IgD-negative memory B cell (primary cell): Measurements from ENCODE around the gene KLHL15. TPM values are rescaled to one million over a fixed set of nuclear protein-coding genes. Genes with fewer than 3 reads are reported as not detected.
"Not testable (repeated sequence)": the region's sequence is repeated elsewhere in the genome, so short reads cannot be mapped to it uniquely, and the experiment has no call there.

Experiments used
- H3K27ac Mint-ChIP-seq, 3 donors: one replicate each; pipeline ENCODE4 v1.8.0; 2020 to 2022; ENCODE audit warnings: mild to moderate bottlenecking in 3 of 3, mixed read lengths in 3 of 3, moderate library complexity in 1 of 3
- H3K27me3 Mint-ChIP-seq: one replicate; pipeline ENCODE4 v1.8.0; 2021; ENCODE audit warnings: mixed read lengths
- H3K36me3 Mint-ChIP-seq: one replicate; pipeline ENCODE4 v1.8.0; 2020; ENCODE audit warnings: mild to moderate bottlenecking, mixed read lengths
- H3K4me1 Mint-ChIP-seq, 3 donors: one replicate each; pipeline ENCODE4 v1.8.0; 2020 to 2022; ENCODE audit warnings: mixed read lengths in 3 of 3, mild to moderate bottlenecking in 1 of 3
- H3K4me3 Mint-ChIP-seq, 4 donors: one replicate each; pipeline ENCODE4 v1.8.0; 2020 to 2022; ENCODE audit warnings: mild to moderate bottlenecking in 4 of 4, mixed read lengths in 4 of 4, moderate library complexity in 3 of 4
- H3K9me3 Mint-ChIP-seq, 3 donors: one replicate each; pipeline ENCODE4 v1.8.0; 2020 to 2021; ENCODE audit warnings: mixed read lengths in 3 of 3, mild to moderate bottlenecking in 1 of 3
- polyA plus RNA-seq: library from polyadenylated mRNA; unstranded; fragments of 300-500 nt; fragmentation: Illumina TruSeq; gene quantifications from one replicate; pipeline ENCODE4 v1.2.3, GENCODE V29; 2021

KLHL15 gene
- polyA plus RNA-seq, 1 donor from 2014 or later = 1.6 TPM

GRCh38 chrX:23993012-23993633 lies 33.9 kb downstream of the KLHL15 start:
- peaks cover 3% of the 10 kb centered on the region for H3K36me3 Mint-ChIP-seq
- no peak overlapping the region for H3K4me3 Mint-ChIP-seq
- no peaks in the 10 kb centered on the region for H3K9me3 Mint-ChIP-seq
- H3K4me1 Mint-ChIP-seq = peaks cover 0 to 2% (median 0%) of the 10 kb centered on the region in 3 donors
- no peak overlapping the region for H3K27ac Mint-ChIP-seq
- H3K27me3 Mint-ChIP-seq = peaks cover 2% of the 10 kb centered on the region

GRCh38 chrX:23992431-23992830 lies 34.6 kb downstream of the KLHL15 start:
- Mint-ChIP-seq H3K4me3 (no peak overlapping the region), H3K4me1 (peaks cover 0 to 2% (median 0%) of the 10 kb centered on the region in 3 donors), H3K9me3 (no peaks in the 10 kb centered on the region), H3K27ac (no peak overlapping the region), H3K27me3 (peaks cover 2% of the 10 kb centered on the region), H3K36me3 (peaks cover 3% of the 10 kb centered on the region)

DNA sequence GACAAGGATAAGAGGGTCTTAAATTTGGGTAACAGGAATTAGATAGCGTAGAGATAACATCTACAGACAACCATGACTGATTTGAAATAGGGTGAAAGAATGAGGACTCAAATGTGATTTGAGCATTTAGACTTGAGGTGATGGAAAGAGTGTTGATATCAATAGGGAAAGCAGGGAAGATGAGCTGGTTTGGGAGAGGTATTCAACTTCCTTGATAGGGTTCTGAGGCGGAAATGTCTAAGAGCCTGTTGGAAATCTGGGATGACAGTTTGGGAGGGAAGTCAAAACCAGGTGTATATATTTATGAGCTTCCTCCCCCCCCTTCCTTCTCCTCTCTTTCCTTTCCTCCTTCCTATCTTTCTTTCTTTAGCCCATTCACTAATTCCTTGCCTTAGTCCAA lies 36.5 kb downstream of the KLHL15 start:
- Mint-ChIP-seq H3K4me1 (peaks cover 0 to 2% (median 0%) of the 10 kb centered on the region in 3 donors), H3K27ac (no peak overlapping the region), H3K36me3 (peaks cover 3% of the 10 kb centered on the region), H3K9me3 (no peaks in the 10 kb centered on the region), H3K27me3 (peaks cover 2% of the 10 kb centered on the region), H3K4me3 (no peak overlapping the region)

DNA sequence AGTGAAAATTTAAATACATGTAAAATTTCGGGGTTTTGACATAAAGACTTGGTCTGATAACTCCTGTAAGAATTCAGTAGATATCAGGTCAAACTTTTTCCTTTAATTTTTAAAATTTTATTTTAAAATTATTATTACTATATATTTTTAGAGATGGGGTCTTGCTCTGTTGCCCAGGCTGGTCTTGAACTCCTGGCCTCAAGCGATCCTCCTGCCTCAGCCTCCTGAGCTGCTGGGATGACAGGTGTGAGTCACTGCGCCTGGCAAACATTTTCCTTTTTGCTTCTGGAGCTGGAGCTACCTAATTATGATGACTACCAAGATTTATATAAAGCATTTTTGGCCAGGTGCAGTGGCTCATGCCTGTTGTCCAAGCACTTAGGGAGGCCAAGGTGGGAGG lies 37.3 kb downstream of the KLHL15 start:
- H3K9me3 Mint-ChIP-seq = no peaks in the 10 kb centered on the region
- peaks cover 2% of the 10 kb centered on the region for H3K27me3 Mint-ChIP-seq
- no peak overlapping the region for H3K27ac Mint-ChIP-seq
- H3K36me3 Mint-ChIP-seq = peaks cover 3% of the 10 kb centered on the region
- peaks cover 0 to 2% (median 0%) of the 10 kb centered on the region in 3 donors for H3K4me1 Mint-ChIP-seq
- H3K4me3 Mint-ChIP-seq = no peak overlapping the region

GRCh38 chrX:23982891-23983290 lies 44.1 kb downstream of the KLHL15 start:
- no peak overlapping the region for H3K27ac Mint-ChIP-seq
- no peaks in the 10 kb centered on the region for H3K36me3 Mint-ChIP-seq

DNA sequence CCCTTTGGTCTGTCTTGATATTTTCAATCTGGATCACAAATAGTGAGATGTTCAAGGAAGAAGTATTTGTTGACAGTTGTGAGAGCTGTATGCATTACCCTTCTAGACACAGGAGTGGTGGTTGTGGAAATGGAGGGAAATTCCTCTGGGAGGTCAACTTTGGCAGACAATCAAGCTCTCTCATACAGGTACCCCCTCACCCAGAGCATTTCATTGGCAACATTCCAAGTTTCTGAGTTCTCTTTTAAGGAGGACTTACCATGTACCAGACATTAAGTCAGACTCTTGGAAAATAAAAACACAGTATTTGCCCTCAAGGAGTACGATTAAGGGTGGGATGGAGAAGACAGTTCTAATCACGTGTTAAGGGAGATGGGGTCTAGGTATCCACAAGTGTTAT lies 45.3 kb downstream of the KLHL15 start:
- Mint-ChIP-seq H3K9me3 (peaks cover 0 to 2% (median 0%) of the 10 kb centered on the region in 3 donors), H3K4me3 (no peak overlapping the region), H3K27ac (no peak overlapping the region), H3K36me3 (no peaks in the 10 kb centered on the region), H3K4me1 (no peaks in the 10 kb centered on the region), H3K27me3 (peaks cover 4% of the 10 kb centered on the region)

More at GRCh38 chrX:23982891-23983290, 44.1 kb downstream of the KLHL15 start:
- Mint-ChIP-seq H3K27me3 (peaks cover 4% of the 10 kb centered on the region), H3K4me3 (no peak overlapping the region), H3K9me3 (no peaks in the 10 kb centered on the region), H3K4me1 (no peaks in the 10 kb centered on the region)

- no peaks in the 10 kb centered on the region for H3K4me1 Mint-ChIP-seq
- no peak overlapping the region for H3K27ac Mint-ChIP-seq
- H3K4me3 Mint-ChIP-seq = no peak overlapping the region
- no peaks in the 10 kb centered on the region for H3K36me3 Mint-ChIP-seq
- H3K9me3 Mint-ChIP-seq = peaks cover 0 to 2% (median 0%) of the 10 kb centered on the region in 3 donors
- H3K27me3 Mint-ChIP-seq = peaks cover 4% of the 10 kb centered on the region
Measured at GRCh38 chrX:23981222-23981621, 45.8 kb downstream of the KLHL15 start.

- Mint-ChIP-seq H3K27ac (no peak overlapping the region), H3K4me1 (no peaks in the 10 kb centered on the region), H3K36me3 (no peaks in the 10 kb centered on the region), H3K27me3 (peaks cover 4% of the 10 kb centered on the region), H3K4me3 (no peak overlapping the region), H3K9me3 (peaks cover 0 to 2% (median 0%) of the 10 kb centered on the region in 3 donors)
Measured at GRCh38 chrX:23980011-23980441, 47.0 kb downstream of the KLHL15 start.

- Mint-ChIP-seq H3K4me3 (no peak overlapping the region), H3K9me3 (peaks cover 0 to 2% (median 0%) of the 10 kb centered on the region in 3 donors), H3K27ac (no peak overlapping the region), H3K4me1 (no peaks in the 10 kb centered on the region), H3K27me3 (peaks cover 4% of the 10 kb centered on the region), H3K36me3 (no peaks in the 10 kb centered on the region)
Measured at GRCh38 chrX:23978491-23978890, 48.5 kb downstream of the KLHL15 start.

- not testable (repeated sequence) for H3K27ac Mint-ChIP-seq, H3K27me3 Mint-ChIP-seq, H3K4me3 Mint-ChIP-seq, H3K9me3 Mint-ChIP-seq, H3K4me1 Mint-ChIP-seq, H3K36me3 Mint-ChIP-seq
Measured at GRCh38 chrX:23965630-23966029, 61.4 kb downstream of the KLHL15 start.

GRCh38 chrX:23964191-23964590 lies 62.8 kb downstream of the KLHL15 start:
- Mint-ChIP-seq H3K4me1 (no peaks in the 10 kb centered on the region), H3K36me3 (peaks cover 1% of the 10 kb centered on the region), H3K9me3 (peaks cover 0 to 4% (median 0%) of the 10 kb centered on the region in 3 donors), H3K4me3 (no peak overlapping the region), H3K27me3 (peaks cover 6% of the 10 kb centered on the region), H3K27ac (no peak overlapping the region)

DNA sequence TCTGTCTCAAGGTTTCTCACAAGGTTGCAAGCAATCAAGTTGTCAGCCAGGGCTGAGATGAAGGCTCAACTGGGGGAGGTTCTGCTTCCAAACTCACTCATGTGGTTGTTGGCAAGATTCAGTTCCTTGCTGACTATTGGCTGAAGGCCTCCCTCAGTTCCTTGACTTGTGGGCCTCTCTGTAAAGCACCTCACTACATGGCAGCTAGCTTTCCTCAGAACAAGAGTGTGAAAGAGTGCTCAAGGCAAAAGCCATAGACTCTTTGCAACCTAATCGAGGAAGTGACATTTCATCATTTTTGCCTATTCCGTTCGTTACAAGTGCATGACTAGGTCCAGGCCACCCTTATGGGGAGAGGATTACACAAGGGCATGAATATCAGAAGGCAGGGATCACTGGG lies 67.2 kb downstream of the KLHL15 start:
- Mint-ChIP-seq H3K27me3 (peaks cover 3% of the 10 kb centered on the region), H3K4me3 (no peak overlapping the region), H3K9me3 (peaks cover 0 to 2% (median 0%) of the 10 kb centered on the region in 3 donors), H3K36me3 (peaks cover 1% of the 10 kb centered on the region), H3K27ac (no peak overlapping the region), H3K4me1 (no peaks in the 10 kb centered on the region)

DNA sequence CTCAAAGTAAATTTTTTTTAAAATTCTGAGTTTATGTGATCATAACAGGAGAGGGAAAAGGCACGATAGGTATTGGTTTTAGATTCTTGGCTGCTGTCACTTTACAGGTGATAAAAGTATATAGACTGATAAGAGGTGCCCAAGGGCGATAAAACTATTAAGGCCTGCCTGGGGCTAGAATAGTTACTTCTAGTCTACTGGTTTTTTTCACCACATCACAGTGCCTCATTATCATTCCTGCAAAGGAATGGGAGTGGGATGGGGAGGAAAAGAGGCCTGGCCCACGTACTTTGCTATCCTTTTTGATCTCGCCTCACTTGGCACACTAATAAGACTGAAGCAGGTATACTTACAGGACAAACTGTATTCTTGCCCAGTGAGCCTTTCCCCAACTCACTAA lies 72.6 kb downstream of the KLHL15 start:
- peaks cover 0 to 2% (median 0%) of the 10 kb centered on the region in 3 donors for H3K9me3 Mint-ChIP-seq
- no peaks in the 10 kb centered on the region for H3K27me3 Mint-ChIP-seq
- peaks cover 1% of the 10 kb centered on the region for H3K36me3 Mint-ChIP-seq
- no peak overlapping the region for H3K4me3 Mint-ChIP-seq
- H3K27ac Mint-ChIP-seq = peak overlapping the region in 1 of 3 donors; percentile 39
- H3K4me1 Mint-ChIP-seq = peaks cover 6 to 7% (median 7%) of the 10 kb centered on the region in 3 donors

- Mint-ChIP-seq H3K4me3 (peak overlapping the region; percentile 1 to 92 (median 77)), H3K27me3 (no peaks in the 10 kb centered on the region), H3K36me3 (peaks cover 1% of the 10 kb centered on the region), H3K4me1 (peaks cover 6 to 7% (median 7%) of the 10 kb centered on the region in 3 donors), H3K9me3 (peaks cover 0 to 2% (median 0%) of the 10 kb centered on the region in 3 donors), H3K27ac (peak overlapping the region in 2 of 3 donors; percentile 13 to 64)
Measured at GRCh38 chrX:23953908-23954269, 73.1 kb downstream of the KLHL15 start.

DNA sequence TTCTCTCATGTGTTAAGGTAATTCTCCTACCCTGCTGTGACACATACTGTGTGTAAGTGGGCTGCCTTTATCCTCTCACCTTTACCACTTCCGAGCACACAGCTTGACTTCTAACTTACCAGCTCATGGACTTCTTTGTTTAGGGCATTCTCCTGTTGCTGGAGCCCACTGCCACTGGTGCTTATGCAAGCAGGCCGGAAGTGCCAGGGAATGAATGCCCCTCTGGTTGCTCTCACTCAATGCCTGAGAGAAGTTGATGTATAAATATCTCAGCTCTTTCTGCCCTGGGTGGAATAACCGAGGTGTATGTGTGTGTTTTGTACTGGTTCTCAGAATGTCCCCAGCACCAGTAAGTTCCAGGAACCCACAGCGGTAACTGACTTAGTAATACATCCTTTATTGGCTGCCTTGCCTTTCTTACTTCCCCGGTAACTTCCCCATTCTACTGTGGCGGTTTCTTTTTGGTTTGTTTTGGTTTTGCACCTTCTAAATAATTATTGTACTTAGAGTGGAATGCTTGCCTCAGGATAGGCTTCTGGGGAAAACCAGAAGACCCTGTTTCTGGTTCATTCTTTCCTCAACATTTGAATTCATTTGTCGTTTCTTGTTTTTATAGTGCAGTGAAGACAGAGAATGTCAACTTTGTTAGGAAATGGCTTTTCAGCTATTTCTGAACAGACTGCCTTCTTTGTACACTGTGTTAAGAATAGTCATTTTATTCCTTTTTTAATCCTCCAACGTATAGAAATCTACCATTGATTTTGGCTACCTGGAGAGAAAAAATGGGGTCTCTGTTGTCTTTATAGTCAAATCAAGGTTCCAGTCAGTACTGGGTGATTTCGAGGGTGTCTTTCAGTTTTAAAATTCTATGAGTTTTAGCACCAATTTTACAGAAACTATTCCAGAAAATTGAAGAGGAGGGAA lies 73.7 kb downstream of the KLHL15 start:
- H3K4me1 Mint-ChIP-seq = peaks cover 6 to 7% (median 7%) of the 10 kb centered on the region in 3 donors
- H3K4me3 Mint-ChIP-seq = peak overlapping the region; percentile 1 to 92 (median 77)
- peak overlapping the region; percentile 13 to 82 (median 29) for H3K27ac Mint-ChIP-seq
- H3K36me3 Mint-ChIP-seq = peaks cover 1% of the 10 kb centered on the region
- H3K27me3 Mint-ChIP-seq = no peaks in the 10 kb centered on the region
- H3K9me3 Mint-ChIP-seq = peaks cover 0 to 2% (median 0%) of the 10 kb centered on the region in 3 donors
